Activated naive CD4-positive, alpha-beta T cell (primary cell): ENCODE data around the gene GMNN.

Source experiments
- DNase-seq, 4 experiments: peaks; one replicate each; lab custom pipeline; 2025; lab: John Stamatoyannopoulos, UW

Gene GMNN

GRCh38 chr6:24807584-24807983, 32.8 kb downstream of the GMNN start:
- no peak for DNase-seq

GRCh38 chr6:24809728-24810127, 35.0 kb downstream of the GMNN start:
- no peak for DNase-seq

GRCh38 chr6:24818346-24818745, 43.6 kb downstream of the GMNN start:
- no peak for DNase-seq

GRCh38 chr6:24821860-24822444, 47.2 kb downstream of the GMNN start:
- DNase-seq: no peak

GRCh38 chr6:24822696-24823095, 48.0 kb downstream of the GMNN start:
- no peak for DNase-seq

- no peak for DNase-seq
These were observed 48.4 kb downstream of the GMNN start for GRCh38 chr6:24823185-24823584.

- DNase-seq: no peak
These were observed 49.6 kb downstream of the GMNN start for GRCh38 chr6:24824142-24824938.

GRCh38 chr6:24825130-24825630, 50.4 kb downstream of the GMNN start:
- no peak for DNase-seq

GRCh38 chr6:24827162-24827561, 52.4 kb downstream of the GMNN start:
- no peak for DNase-seq

GRCh38 chr6:24827970-24828369, 53.2 kb downstream of the GMNN start:
- no peak for DNase-seq

GRCh38 chr6:24829657-24830056, 54.9 kb downstream of the GMNN start:
- DNase-seq: no peak

GRCh38 chr6:24831771-24832716, 57.3 kb downstream of the GMNN start:
- no peak for DNase-seq

- no peak for DNase-seq
These were observed 58.1 kb downstream of the GMNN start for GRCh38 chr6:24832794-24833193.

- no peak for DNase-seq
These were observed 59.1 kb downstream of the GMNN start for GRCh38 chr6:24833711-24834386.
